ENCODE results near the gene PTPRT. TPM values are rescaled to one million over a fixed set of nuclear protein-coding genes. Genes with fewer than 3 reads are reported as not detected.

The PTPRT gene
- total RNA-seq, 1 donor from 2014 or later = 23.5 TPM

DNA sequence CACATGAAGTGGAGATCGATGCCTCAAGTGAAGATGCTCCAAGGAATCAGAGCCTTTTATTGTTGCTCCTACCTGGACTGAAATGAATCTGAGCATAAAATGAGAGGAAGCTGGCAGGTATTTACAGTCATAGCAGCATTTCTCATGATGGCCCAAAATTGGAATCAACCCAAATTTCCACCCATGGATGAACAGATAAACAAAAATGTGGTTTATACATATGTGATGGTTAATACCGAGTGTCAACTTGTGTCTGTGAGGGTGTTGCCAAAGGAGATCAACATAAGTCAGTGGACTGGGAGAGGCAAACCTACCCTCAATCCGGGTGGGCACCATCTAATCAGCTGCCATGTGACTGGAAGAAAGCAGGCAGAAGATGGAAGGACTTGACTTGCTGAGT is 178.2 kb downstream of the PTPRT start:
- DNase-seq (ENCODE audit: low spot score in 2 of 2) = no peak
- no peaks in the 10 kb centered on the region for H3K9me3 ChIP-seq
- no peak overlapping the region for H3K4me3 ChIP-seq
- intact Hi-C loops (cut with DNase I) = no loop called here
- H3K4me1 ChIP-seq = no peaks in the 10 kb centered on the region
- TF ChIP-seq, protein P1, sequence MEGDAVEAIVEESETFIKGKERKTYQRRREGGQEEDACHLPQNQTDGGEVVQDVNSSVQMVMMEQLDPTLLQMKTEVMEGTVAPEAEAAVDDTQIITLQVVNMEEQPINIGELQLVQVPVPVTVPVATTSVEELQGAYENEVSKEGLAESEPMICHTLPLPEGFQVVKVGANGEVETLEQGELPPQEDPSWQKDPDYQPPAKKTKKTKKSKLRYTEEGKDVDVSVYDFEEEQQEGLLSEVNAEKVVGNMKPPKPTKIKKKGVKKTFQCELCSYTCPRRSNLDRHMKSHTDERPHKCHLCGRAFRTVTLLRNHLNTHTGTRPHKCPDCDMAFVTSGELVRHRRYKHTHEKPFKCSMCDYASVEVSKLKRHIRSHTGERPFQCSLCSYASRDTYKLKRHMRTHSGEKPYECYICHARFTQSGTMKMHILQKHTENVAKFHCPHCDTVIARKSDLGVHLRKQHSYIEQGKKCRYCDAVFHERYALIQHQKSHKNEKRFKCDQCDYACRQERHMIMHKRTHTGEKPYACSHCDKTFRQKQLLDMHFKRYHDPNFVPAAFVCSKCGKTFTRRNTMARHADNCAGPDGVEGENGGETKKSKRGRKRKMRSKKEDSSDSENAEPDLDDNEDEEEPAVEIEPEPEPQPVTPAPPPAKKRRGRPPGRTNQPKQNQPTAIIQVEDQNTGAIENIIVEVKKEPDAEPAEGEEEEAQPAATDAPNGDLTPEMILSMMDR (IDR thresholded peaks at IDR 0.05) = no peak
- H3K36me3 ChIP-seq = no peaks in the 10 kb centered on the region
- no peaks in the 10 kb centered on the region for H3K27me3 ChIP-seq
- H3K27ac ChIP-seq = no peak overlapping the region

DNA sequence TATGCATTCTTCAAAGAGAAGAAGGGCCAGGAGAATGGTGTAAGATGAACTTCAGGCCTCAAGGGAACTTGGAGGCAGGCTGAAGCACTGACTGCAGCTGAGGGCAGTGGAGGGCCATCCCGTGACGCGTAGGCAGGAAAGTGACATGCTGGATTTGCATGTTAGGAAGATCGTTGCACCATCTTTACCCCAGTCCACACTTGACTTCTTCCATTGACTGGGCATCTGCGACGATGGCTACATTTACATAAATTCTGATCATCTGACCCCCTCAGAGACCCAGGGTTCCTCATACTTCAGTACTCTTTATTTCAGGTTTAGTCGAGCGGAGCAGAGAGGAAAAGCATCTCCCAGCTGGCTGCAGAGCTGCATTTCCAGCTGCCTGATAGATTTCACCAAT is 180.2 kb downstream of the PTPRT start:
- TF ChIP-seq, protein P1 (IDR thresholded peaks at IDR 0.05) = no peak
- no peaks in the 10 kb centered on the region for H3K9me3 ChIP-seq
- H3K4me1 ChIP-seq = no peaks in the 10 kb centered on the region
- intact Hi-C loops (cut with DNase I) = no loop called here
- no peak overlapping the region for H3K4me3 ChIP-seq
- H3K36me3 ChIP-seq = no peaks in the 10 kb centered on the region
- no peak for DNase-seq (ENCODE audit: low spot score in 2 of 2)
- no peaks in the 10 kb centered on the region for H3K27me3 ChIP-seq
- H3K27ac ChIP-seq = no peak overlapping the region

DNA sequence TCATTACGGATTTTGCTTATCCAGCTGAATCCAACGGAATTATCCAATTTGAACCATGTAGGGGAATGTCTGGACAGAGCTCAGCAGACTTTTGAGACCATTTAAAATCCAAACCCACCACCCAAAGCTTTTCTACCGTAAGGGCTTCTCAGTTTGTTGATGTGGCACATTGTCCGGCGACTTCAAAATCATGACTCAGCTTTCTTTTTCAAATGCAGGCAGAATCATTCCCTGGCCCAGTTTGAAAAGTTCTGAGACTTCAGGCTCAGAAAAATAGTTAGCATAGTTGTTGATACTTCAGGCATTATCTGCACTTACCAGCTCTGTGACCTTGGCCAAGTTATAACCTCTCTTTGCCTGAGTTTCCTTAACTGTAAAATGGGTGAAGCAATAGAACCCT is 182.2 kb downstream of the PTPRT start:
- no peak for DNase-seq (ENCODE audit: low spot score in 2 of 2)
- intact Hi-C loops (cut with DNase I) = no loop called here
- Histone ChIP-seq H3K27ac (no peak overlapping the region), H3K9me3 (no peaks in the 10 kb centered on the region), H3K4me1 (no peaks in the 10 kb centered on the region), H3K36me3 (no peaks in the 10 kb centered on the region), H3K27me3 (no peaks in the 10 kb centered on the region), H3K4me3 (no peak overlapping the region)
- TF ChIP-seq, protein P1 (IDR thresholded peaks at IDR 0.05) = no peak

DNA sequence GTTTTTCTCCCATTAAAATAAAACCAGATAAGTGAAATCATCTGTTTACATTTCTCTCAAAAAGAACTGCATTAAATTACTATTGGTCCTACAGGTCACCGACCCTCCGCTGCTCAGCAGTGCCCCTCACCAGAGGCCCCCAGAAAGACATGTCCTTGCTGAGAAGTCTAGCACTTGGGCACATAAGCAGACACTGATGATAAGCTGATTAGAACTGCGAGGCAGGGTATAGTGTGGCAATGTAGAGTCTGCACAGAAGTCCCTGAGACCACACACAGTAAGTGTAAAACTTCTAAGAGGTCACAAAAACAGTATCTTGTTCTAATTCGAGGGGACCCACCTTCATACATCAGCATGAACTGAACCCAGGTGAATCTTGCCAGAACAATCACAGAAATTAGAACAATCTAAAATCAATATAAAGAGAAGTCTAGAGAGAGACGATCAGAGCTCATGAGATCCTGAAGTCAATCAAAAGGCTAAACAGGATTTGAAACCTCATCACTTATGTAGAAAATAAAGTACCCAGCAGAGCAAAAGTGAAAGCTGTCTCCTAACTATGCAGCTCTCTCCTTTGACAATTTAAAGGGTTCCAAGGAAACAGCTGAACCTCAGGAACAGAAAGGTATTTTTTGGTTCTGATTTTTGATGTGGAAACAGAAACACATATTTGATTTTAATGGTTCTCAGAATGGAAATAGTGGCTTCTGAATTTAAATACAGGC is 182.9 kb downstream of the PTPRT start:
- TF ChIP-seq, protein P1 (IDR thresholded peaks at IDR 0.05) = no peak
- H3K4me3 ChIP-seq = no peak overlapping the region
- no peaks in the 10 kb centered on the region for H3K36me3 ChIP-seq
- H3K9me3 ChIP-seq = no peaks in the 10 kb centered on the region
- intact Hi-C loops (cut with DNase I) = no loop called here
- no peaks in the 10 kb centered on the region for H3K27me3 ChIP-seq
- no peaks in the 10 kb centered on the region for H3K4me1 ChIP-seq
- no peak overlapping the region for H3K27ac ChIP-seq
- no peak for DNase-seq (ENCODE audit: low spot score in 2 of 2)

DNA sequence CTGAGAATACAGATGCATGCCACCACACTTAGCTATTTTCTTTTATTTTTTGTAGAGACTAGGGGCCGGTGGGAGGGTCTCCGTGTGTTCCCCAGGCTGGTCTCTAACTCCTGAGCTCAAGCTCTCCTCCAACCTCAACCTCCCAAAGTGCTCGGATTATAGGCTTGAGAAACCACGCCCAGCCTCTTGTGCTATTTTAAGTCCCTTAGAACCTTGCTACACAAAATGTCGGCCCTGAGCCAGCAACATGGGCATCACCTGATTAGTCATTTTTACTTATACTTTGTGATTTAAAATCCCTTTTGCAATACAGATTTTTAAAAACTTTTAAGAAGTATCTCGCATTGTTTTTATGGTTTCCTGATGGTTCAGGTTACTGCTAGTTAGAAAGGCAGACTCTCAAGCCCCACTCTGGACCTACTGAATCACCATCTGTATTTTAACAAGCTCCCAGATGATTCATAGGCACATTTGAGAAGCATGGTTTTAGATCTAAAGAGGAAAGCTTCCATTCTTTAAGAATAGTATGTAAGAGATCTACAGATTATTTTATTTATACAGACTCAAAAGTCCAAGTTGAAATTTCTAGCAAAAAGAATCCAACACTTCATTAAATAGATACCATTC is 186.3 kb downstream of the PTPRT start:
- no peaks in the 10 kb centered on the region for H3K9me3 ChIP-seq
- intact Hi-C loops (cut with DNase I) = no loop called here
- TF ChIP-seq, protein P1 (IDR thresholded peaks at IDR 0.05) = no peak
- no peaks in the 10 kb centered on the region for H3K27me3 ChIP-seq
- no peak overlapping the region for H3K4me3 ChIP-seq
- no peaks in the 10 kb centered on the region for H3K36me3 ChIP-seq
- DNase-seq (ENCODE audit: low spot score in 2 of 2) = no peak
- no peaks in the 10 kb centered on the region for H3K4me1 ChIP-seq
- H3K27ac ChIP-seq = no peak overlapping the region
